GM19238 (cell line): ENCODE results near the gene ACACB.

ENCODE experiments used
- DNase-seq: peaks from one replicate; pipeline ENCODE4 v3.0.0; 2011; ENCODE audit warnings: low spot score; ENCODE audit not compliant: insufficient read length

ACACB gene

GRCh38 chr12:109296431-109296830 lies 180.0 kb downstream of the ACACB start:
- DNase-seq, result no peak

- DNase-seq, result no peak
Measured at GRCh38 chr12:109299849-109300248, 183.5 kb downstream of the ACACB start.

GRCh38 chr12:109301643-109302168 lies 185.3 kb downstream of the ACACB start:
- DNase-seq, result no peak

DNA sequence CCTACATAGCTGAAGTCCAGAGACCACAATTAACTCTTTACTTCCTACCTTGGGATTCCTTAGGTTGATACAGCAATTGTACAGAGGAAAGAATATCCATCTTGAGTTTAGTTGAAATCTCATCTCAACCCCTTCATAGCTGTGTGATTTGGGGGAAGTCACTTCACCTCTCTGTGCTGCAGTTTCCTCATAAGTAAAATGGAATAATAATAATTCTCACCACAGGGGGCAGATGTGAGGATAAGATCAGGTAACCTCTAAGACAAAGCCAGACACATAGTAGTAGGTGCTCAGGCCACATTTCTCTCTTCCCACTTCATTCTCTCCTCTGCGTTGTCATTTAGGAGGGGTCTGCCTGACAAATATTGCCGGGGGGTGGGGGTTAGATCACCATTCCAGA lies 186.0 kb downstream of the ACACB start:
- DNase-seq, result no peak

DNA sequence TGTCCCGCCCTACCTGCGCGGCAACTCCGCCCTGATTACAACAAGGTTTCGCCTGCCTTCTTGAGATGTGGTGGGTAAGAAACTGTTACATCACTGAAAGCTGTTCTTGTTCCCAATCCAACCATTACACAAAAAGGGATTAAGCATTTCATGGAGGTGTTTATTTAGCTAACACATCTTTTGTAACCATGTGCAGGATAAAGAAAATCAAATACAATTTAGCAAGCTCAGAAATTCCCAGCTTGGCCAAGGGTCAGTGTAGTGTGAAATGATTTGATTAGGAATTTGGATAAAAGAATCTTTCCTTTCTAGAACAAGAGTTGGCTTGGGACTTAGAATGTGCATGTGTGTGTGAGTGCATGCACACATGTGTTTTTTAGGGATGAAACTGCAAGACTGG lies 186.4 kb downstream of the ACACB start:
- no peak for DNase-seq

GRCh38 chr12:109304485-109304884 lies 188.1 kb downstream of the ACACB start:
- no peak for DNase-seq

DNA sequence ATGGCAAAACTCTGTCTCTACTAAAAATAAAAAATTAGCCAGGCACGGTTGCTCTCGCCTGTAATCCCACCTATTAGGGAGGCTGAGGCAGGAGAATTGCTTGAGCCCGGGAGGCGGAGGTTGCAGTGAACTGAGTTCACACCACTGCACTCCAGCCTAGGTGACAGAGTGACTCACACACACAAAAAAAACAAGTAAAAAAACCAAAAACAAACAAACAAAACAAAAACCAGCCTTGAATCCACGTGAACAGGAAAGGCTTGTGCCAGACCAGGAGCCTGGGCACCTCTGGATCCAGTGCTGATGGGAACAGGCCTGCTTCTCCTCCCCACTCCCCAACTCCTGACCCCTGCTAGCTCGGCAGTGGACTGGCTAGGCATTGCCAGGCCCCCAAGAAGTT lies 189.2 kb downstream of the ACACB start:
- no peak for DNase-seq

GRCh38 chr12:109307051-109307450 lies 190.7 kb downstream of the ACACB start:
- no peak for DNase-seq

DNA sequence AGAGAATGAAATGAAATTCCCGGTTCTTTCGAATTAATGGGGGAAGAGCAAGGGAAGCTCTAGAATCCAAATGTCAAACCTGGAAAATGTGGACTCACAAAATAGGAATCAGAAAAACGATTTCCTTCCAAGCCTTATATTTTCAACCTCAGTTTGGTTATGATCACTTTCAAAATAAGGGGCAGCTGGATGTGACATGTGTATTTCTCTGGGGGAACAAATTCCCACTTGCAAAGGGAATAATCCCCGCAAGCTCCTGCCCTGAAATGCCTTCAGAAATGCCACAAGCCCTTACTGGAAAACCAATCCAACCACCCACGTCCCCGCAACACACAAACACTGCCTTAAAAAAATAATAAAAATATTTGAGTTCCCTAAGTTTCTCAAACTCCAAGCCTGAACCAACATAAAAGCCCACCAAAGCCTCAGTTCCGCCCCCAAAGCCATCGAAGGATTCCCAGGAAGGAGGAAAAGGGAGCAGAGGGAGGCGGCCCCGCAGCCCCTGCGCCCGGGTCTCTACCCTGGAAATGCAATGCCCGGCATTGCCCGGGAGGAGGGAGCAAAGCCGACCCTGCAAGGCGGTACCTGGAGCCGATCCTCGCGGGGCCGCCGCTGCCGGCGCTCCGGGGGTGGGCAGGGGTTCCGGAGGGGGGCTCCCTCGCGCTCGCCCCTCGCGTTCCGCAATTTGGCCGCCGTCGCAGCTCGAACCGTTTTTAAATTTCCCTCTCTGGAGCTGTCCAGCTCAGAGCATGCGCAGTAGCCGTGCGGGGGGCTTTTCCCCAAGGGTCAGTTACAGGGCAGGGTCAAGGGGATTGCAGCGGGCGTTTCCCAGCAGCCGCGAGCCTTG lies 192.4 kb downstream of the ACACB start, which contains the start of gene FOXN4:
TSS of gene FOXN4 (minus strand) at position 751 of the 847 bp plus-strand sequence. CDS start 963 bp downstream, outside the sequence.
- DNase-seq, result no peak

GRCh38 chr12:109309381-109310246 lies 193.2 kb downstream of the ACACB start:
- no peak for DNase-seq

DNA sequence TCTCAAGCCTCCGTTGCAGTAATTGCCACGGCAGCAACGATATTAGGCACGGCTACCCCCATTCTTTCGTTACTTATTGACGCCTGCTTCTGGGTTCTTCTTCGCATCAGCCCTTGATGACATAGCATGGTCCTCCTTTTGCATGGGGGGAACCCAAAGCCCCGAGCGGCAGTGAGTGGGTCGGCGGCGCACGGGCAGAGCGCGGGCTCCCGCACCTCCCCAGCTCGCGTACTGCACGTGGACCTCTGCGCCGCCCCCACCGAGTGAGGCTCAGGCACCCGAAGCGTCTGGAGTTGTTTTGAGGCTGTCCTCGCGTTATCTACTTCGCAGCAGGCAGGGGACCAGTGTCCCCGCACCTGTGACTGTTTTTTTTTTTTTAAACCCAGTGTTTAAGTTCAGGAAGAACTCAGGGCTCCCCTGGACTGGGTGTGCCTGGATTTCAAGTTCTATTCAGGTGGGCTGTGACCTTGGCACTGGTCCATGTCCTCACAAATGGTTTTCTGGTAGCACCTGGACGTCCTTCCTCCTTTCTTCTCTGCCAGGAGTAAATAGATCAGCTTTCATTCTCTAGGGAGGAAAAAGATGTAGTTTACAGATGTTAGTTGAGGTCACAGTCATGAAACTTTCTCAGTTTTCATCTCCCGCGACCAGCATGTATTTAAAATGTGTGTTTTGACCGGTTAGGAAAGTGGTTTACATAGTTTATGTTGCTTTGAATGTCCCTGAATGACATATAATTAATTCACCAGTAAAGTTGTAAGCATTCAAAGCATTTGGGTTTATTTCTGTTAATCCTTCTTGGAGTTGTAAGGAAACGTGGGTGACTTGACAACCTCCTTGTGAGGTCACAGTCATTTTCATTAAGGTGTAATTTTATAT lies 194.1 kb downstream of the ACACB start:
- no peak for DNase-seq
